Measurements from ENCODE around the gene LIMS1. TPM values are rescaled to one million over a fixed set of nuclear protein-coding genes. Genes with fewer than 3 reads are reported as not detected.
A peak's percentile ranks its signal among the peaks of the same experiment; 100 is the strongest.

LIMS1 gene
- total RNA-seq, 1 donor from 2014 or later = 144 TPM

DNA sequence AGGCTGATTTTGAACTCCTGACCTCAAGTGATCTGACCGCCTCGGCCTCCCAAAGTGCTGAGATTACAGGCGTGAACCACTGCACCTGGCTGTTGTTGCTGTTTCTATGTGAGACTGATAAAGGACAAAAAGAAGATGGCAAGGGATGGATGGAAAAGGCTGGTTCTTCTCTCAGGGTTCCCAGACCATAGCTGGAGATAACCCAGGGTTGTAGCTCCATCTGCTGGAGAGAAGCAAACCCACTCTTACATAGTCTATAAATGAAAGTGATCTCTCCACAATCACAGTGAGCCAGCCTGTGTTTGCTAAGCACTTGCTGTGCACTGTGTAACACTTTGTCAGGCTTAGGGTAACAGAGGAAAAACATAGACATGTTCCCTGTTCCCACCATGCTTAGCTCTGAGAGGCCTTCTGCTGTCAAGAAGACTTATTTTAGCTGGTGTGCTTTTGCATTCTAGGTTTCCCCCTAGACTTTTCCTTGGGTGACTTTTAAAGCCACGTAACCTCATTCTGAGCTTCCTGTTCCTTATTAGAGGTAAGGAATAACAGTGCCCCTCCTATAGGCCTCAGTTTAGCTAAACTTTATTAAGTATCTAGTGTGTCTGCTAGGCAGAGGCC is 49.7 kb downstream of the LIMS1 start:
- TF ChIP-seq CTCF (IDR thresholded peaks at IDR 0.05; ENCODE audit: unreplicated experiment) = peak; percentile 58
- Mint-ChIP-seq H3K27ac (ENCODE audit: unreplicated experiment) (peak overlapping the region; percentile 66), H3K4me3 (ENCODE audit: unreplicated experiment) (peak overlapping the region; percentile 47), H3K9me3 (ENCODE audit: unreplicated experiment) (no peaks in the 10 kb centered on the region), H3K36me3 (ENCODE audit: low read depth, unreplicated experiment) (no peaks in the 10 kb centered on the region), H3K4me1 (ENCODE audit: unreplicated experiment) (peaks cover 65% of the 10 kb centered on the region), H3K27me3 (ENCODE audit: unreplicated experiment) (peaks cover 1% of the 10 kb centered on the region)
- peak; percentile 56 for DNase-seq (ENCODE audit: low spot score)

GRCh38 chr2:108585436-108585835 is 51.2 kb downstream of the LIMS1 start:
- Mint-ChIP-seq H3K27ac (ENCODE audit: unreplicated experiment) (peak overlapping the region; percentile 87), H3K27me3 (ENCODE audit: unreplicated experiment) (peaks cover 1% of the 10 kb centered on the region), H3K4me3 (ENCODE audit: unreplicated experiment) (no peak overlapping the region), H3K36me3 (ENCODE audit: low read depth, unreplicated experiment) (no peaks in the 10 kb centered on the region), H3K4me1 (ENCODE audit: unreplicated experiment) (peaks cover 67% of the 10 kb centered on the region), H3K9me3 (ENCODE audit: unreplicated experiment) (no peaks in the 10 kb centered on the region)
- DNase-seq (ENCODE audit: low spot score) = no peak
- no peak for TF ChIP-seq CTCF (IDR thresholded peaks at IDR 0.05; ENCODE audit: unreplicated experiment)

GRCh38 chr2:108586116-108586515 is 51.8 kb downstream of the LIMS1 start:
- H3K4me3 Mint-ChIP-seq (ENCODE audit: unreplicated experiment) = no peak overlapping the region
- TF ChIP-seq CTCF (IDR thresholded peaks at IDR 0.05; ENCODE audit: unreplicated experiment) = no peak
- no peaks in the 10 kb centered on the region for H3K36me3 Mint-ChIP-seq (ENCODE audit: low read depth, unreplicated experiment)
- DNase-seq (ENCODE audit: low spot score) = no peak
- no peaks in the 10 kb centered on the region for H3K9me3 Mint-ChIP-seq (ENCODE audit: unreplicated experiment)
- H3K4me1 Mint-ChIP-seq (ENCODE audit: unreplicated experiment) = peaks cover 66% of the 10 kb centered on the region
- H3K27me3 Mint-ChIP-seq (ENCODE audit: unreplicated experiment) = peaks cover 1% of the 10 kb centered on the region
- H3K27ac Mint-ChIP-seq (ENCODE audit: unreplicated experiment) = peak overlapping the region; percentile 87

DNA sequence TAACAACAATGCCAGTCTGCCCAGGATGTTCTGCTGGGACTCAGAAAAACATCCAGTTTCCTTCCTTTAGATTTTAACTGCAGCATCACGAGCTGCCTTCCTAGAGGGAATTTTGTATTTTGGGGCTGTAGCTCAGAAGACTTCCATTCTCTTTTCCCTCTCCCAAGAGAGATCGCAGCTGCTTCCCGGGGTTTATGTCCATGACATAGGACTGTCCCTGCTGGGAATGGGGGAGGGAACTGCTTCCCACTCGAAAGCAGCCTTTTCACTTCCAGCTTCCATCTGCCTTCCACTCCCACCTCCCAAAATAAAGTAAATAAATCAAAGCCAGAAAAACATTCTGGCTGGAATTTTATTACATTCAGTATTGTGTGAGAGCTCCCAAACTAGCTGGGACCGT is 52.4 kb downstream of the LIMS1 start:
- TF ChIP-seq CTCF (IDR thresholded peaks at IDR 0.05; ENCODE audit: unreplicated experiment) = no peak

DNA sequence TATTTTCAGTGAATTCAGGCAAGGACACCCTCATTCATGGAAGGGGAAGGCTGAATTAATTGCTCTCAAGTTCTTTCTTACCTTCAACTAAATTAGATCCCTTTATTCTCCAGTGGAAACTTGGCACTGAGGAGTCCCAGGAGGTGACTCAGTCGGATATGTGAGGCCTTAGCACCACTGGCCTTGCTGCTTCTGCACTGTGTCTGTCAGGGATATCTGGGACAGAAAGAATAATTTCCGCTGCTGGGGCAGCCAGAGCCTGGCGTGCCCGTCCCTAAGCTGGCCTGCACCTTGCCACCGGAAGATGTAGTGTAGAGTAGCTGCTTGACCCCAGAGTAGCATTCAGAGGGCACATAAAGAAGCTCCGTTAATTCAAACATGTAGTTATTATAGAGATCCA is 53.4 kb downstream of the LIMS1 start:
- Mint-ChIP-seq H3K36me3 (ENCODE audit: low read depth, unreplicated experiment) (no peaks in the 10 kb centered on the region), H3K4me1 (ENCODE audit: unreplicated experiment) (peaks cover 72% of the 10 kb centered on the region), H3K27ac (ENCODE audit: unreplicated experiment) (peak overlapping the region; percentile 87), H3K4me3 (ENCODE audit: unreplicated experiment) (peak overlapping the region; percentile 54), H3K27me3 (ENCODE audit: unreplicated experiment) (peaks cover 5% of the 10 kb centered on the region), H3K9me3 (ENCODE audit: unreplicated experiment) (no peaks in the 10 kb centered on the region)
- no peak for TF ChIP-seq CTCF (IDR thresholded peaks at IDR 0.05; ENCODE audit: unreplicated experiment)
- no peak for DNase-seq (ENCODE audit: low spot score)

More for the DNA sequence above, 52.4 kb downstream of the LIMS1 start:
- DNase-seq (ENCODE audit: low spot score) = no peak
- Mint-ChIP-seq H3K36me3 (ENCODE audit: low read depth, unreplicated experiment) (no peaks in the 10 kb centered on the region), H3K4me1 (ENCODE audit: unreplicated experiment) (peaks cover 67% of the 10 kb centered on the region), H3K27ac (ENCODE audit: unreplicated experiment) (peak overlapping the region; percentile 87), H3K4me3 (ENCODE audit: unreplicated experiment) (no peak overlapping the region), H3K9me3 (ENCODE audit: unreplicated experiment) (no peaks in the 10 kb centered on the region), H3K27me3 (ENCODE audit: unreplicated experiment) (peaks cover 1% of the 10 kb centered on the region)
